ENCODE data around the gene STX8. TPM values are rescaled to one million over a fixed set of nuclear protein-coding genes. Genes with fewer than 3 reads are reported as not detected.
A peak's percentile ranks its signal among the peaks of the same experiment; 100 is the strongest.

Gene STX8
- total RNA-seq, 2 experiments from 2014 or later = 50.8 to 59.9 TPM

DNA sequence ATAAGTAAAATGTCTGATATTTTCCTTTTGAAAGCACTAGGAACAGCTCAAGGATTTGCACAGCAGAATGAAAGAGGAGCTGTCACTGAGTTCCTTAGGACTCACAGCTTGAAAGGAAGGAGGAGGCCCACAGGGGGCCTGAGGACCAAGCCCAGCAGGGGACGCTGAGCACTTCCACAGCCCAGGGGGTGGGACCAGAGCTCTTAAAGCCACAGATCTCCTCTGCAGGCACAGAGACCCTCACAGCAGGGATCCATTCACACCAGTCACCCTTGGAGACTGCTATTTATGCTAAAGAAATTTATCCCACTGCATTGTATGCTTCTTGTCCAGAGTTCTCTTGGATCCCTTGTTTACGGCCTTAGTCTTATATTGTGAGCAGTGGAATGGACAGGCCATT lies 253.3 kb downstream of the STX8 start:
- no peaks in the 10 kb centered on the region for H3K4me1 Mint-ChIP-seq
- no peak overlapping the region for H3K27ac Mint-ChIP-seq
- no peak for DNase-seq
- no peaks in the 10 kb centered on the region for H3K27me3 Mint-ChIP-seq
- H3K36me3 Mint-ChIP-seq = peaks cover 14% of the 10 kb centered on the region
- H3K9me3 Mint-ChIP-seq = peaks cover 10% of the 10 kb centered on the region
- no peak overlapping the region for H3K4me3 Mint-ChIP-seq

GRCh38 chr17:9321890-9322289 lies 253.7 kb downstream of the STX8 start:
- Mint-ChIP-seq H3K4me1 (no peaks in the 10 kb centered on the region), H3K9me3 (peaks cover 10% of the 10 kb centered on the region), H3K27me3 (no peaks in the 10 kb centered on the region), H3K27ac (no peak overlapping the region), H3K4me3 (no peak overlapping the region), H3K36me3 (peaks cover 14% of the 10 kb centered on the region)
- no peak for DNase-seq

GRCh38 chr17:9315360-9315759 lies 260.3 kb downstream of the STX8 start:
- H3K27ac Mint-ChIP-seq = no peak overlapping the region

DNA sequence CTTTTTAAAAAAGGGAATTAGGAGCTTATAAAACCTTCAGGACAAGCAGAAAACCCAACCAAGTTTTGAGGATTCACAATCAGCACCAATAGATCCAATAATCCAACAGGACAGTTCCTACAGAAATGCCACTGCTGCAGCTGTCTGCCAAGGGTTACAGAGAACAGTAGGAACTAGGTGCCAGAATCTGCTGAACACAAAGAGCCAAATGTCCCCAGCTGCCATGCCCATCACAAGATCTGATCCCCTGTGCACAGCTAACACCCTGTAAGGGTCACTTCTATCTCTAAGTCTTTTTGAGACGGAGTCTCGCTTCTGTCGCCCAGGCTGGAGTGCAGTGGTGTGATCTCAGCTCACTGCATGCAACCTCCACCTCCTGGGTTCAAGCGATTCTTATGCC lies 262.3 kb downstream of the STX8 start:
- DNase-seq = no peak
- H3K27ac Mint-ChIP-seq = no peak overlapping the region
- peaks cover 3% of the 10 kb centered on the region for H3K9me3 Mint-ChIP-seq
- no peaks in the 10 kb centered on the region for H3K4me1 Mint-ChIP-seq
- H3K36me3 Mint-ChIP-seq = peaks cover 5% of the 10 kb centered on the region
- H3K27me3 Mint-ChIP-seq = no peaks in the 10 kb centered on the region
- no peak overlapping the region for H3K4me3 Mint-ChIP-seq

More at GRCh38 chr17:9315360-9315759, 260.3 kb downstream of the STX8 start:
- no peaks in the 10 kb centered on the region for H3K27me3 Mint-ChIP-seq
- H3K9me3 Mint-ChIP-seq = peaks cover 10% of the 10 kb centered on the region
- DNase-seq = no peak
- no peaks in the 10 kb centered on the region for H3K4me1 Mint-ChIP-seq
- no peak overlapping the region for H3K4me3 Mint-ChIP-seq
- H3K36me3 Mint-ChIP-seq = peaks cover 15% of the 10 kb centered on the region

GRCh38 chr17:9309216-9309615 lies 266.4 kb downstream of the STX8 start:
- Mint-ChIP-seq H3K27me3 (no peaks in the 10 kb centered on the region), H3K36me3 (no peaks in the 10 kb centered on the region), H3K9me3 (no peaks in the 10 kb centered on the region), H3K27ac (no peak overlapping the region), H3K4me1 (no peaks in the 10 kb centered on the region), H3K4me3 (no peak overlapping the region)
- DNase-seq = no peak

DNA sequence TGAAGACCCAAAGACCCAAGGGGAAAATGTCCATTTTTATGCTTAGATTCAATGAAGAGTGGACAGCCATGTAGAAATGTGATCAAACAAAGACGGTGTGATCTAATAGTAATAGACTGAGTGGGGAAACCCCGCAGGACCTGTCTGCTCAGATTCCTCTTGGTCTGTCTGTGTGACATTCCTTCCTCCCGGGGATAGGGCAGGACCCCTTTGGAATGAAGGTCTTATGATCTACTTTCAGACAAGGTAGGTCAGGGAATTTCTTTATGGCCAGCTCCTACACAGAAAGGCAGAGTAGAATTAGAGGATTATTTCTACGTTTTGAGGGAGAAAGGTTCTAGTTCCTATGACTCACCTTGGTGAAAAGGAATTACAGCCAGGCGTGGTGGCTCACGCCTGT lies 267.6 kb downstream of the STX8 start:
- Mint-ChIP-seq H3K9me3 (no peaks in the 10 kb centered on the region), H3K4me1 (no peaks in the 10 kb centered on the region), H3K4me3 (no peak overlapping the region), H3K27me3 (no peaks in the 10 kb centered on the region), H3K36me3 (no peaks in the 10 kb centered on the region), H3K27ac (no peak overlapping the region)
- no peak for DNase-seq

GRCh38 chr17:9307313-9307998 lies 268.2 kb downstream of the STX8 start:
- no peaks in the 10 kb centered on the region for H3K27me3 Mint-ChIP-seq
- H3K4me3 Mint-ChIP-seq = no peak overlapping the region
- H3K9me3 Mint-ChIP-seq = no peaks in the 10 kb centered on the region
- H3K36me3 Mint-ChIP-seq = no peaks in the 10 kb centered on the region
- no peaks in the 10 kb centered on the region for H3K4me1 Mint-ChIP-seq
- no peak for DNase-seq
- no peak overlapping the region for H3K27ac Mint-ChIP-seq

- H3K27ac Mint-ChIP-seq = no peak overlapping the region
- no peaks in the 10 kb centered on the region for H3K9me3 Mint-ChIP-seq
- no peaks in the 10 kb centered on the region for H3K4me1 Mint-ChIP-seq
- no peaks in the 10 kb centered on the region for H3K27me3 Mint-ChIP-seq
- no peak overlapping the region for H3K4me3 Mint-ChIP-seq
- H3K36me3 Mint-ChIP-seq = no peaks in the 10 kb centered on the region
- DNase-seq = no peak
These were observed 269.5 kb downstream of the STX8 start for GRCh38 chr17:9306086-9306485.

GRCh38 chr17:9299695-9300094 lies 275.9 kb downstream of the STX8 start:
- Mint-ChIP-seq H3K9me3 (peaks cover 2% of the 10 kb centered on the region), H3K27me3 (no peaks in the 10 kb centered on the region), H3K4me3 (no peak overlapping the region), H3K27ac (no peak overlapping the region), H3K4me1 (peaks cover 2% of the 10 kb centered on the region), H3K36me3 (peaks cover 2% of the 10 kb centered on the region)
- DNase-seq = no peak

GRCh38 chr17:9298776-9299295 lies 276.8 kb downstream of the STX8 start:
- Mint-ChIP-seq H3K4me1 (peaks cover 5% of the 10 kb centered on the region), H3K4me3 (no peak overlapping the region), H3K27ac (no peak overlapping the region), H3K27me3 (no peaks in the 10 kb centered on the region), H3K9me3 (peaks cover 2% of the 10 kb centered on the region), H3K36me3 (peaks cover 2% of the 10 kb centered on the region)
- no peak for DNase-seq

DNA sequence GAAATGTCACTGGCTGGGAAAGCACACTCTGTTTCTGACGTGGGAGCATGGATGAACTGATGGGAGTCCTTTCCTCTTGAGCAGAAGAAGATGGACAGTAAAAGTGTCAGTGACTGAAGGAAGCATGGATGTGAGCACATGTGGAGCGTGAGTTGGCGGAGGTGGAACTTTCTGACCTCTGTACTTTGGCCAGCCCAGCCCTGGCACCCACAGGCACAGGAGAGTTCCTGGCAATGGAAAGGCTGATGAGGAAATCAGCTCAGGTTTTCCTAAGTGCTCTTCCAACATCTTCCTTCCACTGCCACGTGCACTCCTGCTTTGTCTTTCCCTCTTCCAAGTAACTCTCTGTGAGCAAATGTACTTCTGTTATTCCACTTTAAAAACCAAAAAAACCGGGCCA lies 277.5 kb downstream of the STX8 start:
- Mint-ChIP-seq H3K27ac (no peak overlapping the region), H3K36me3 (peaks cover 2% of the 10 kb centered on the region), H3K9me3 (peaks cover 2% of the 10 kb centered on the region), H3K4me3 (no peak overlapping the region), H3K27me3 (no peaks in the 10 kb centered on the region), H3K4me1 (peaks cover 5% of the 10 kb centered on the region)
- no peak for DNase-seq

GRCh38 chr17:9294661-9295210 lies 280.9 kb downstream of the STX8 start:
- H3K9me3 Mint-ChIP-seq = no peaks in the 10 kb centered on the region
- H3K27me3 Mint-ChIP-seq = no peaks in the 10 kb centered on the region
- no peak overlapping the region for H3K4me3 Mint-ChIP-seq
- no peak for DNase-seq
- H3K27ac Mint-ChIP-seq = no peak overlapping the region
- H3K36me3 Mint-ChIP-seq = peaks cover 2% of the 10 kb centered on the region
- peaks cover 25% of the 10 kb centered on the region for H3K4me1 Mint-ChIP-seq

- Mint-ChIP-seq H3K27ac (no peak overlapping the region), H3K4me3 (no peak overlapping the region), H3K9me3 (no peaks in the 10 kb centered on the region), H3K36me3 (peaks cover 4% of the 10 kb centered on the region), H3K27me3 (no peaks in the 10 kb centered on the region), H3K4me1 (peaks cover 35% of the 10 kb centered on the region)
- no peak for DNase-seq
These were observed 283.1 kb downstream of the STX8 start for GRCh38 chr17:9292561-9292941.

DNA sequence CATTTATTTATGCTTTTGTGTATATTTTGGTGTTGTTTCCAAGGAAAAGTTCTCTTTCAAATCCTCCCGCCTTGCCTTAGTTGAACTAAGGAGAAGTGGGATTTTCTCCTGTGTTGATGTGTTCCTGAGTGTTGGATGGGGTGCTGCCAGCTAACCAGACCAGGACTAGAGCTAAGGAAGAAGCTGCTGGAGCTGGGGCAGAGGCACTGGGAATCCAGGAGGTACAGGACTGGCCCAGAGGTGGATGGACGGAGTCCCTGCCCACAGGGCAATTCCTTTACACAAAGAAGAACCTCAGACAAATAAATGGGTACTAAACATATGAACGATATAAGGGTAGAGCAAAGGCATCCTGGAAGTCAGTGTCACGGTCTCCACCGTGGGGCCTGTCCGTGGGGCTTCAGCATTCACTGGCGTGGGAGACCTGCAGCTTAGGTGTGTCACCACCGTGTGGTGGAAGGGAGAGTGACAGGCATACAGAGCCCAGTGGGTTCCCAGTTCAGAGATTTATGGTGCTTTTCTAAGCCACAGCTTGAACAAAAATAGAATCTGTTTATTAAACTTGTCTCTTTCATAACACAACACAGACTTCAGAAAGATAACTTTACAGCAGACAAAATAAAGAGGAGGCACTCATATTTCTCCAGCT lies 283.6 kb downstream of the STX8 start:
- Mint-ChIP-seq H3K4me1 (peaks cover 36% of the 10 kb centered on the region), H3K27ac (no peak overlapping the region), H3K9me3 (no peaks in the 10 kb centered on the region), H3K27me3 (no peaks in the 10 kb centered on the region), H3K36me3 (peaks cover 2% of the 10 kb centered on the region), H3K4me3 (no peak overlapping the region)
- DNase-seq = peak; percentile 35

- no peaks in the 10 kb centered on the region for H3K27me3 Mint-ChIP-seq
- H3K4me3 Mint-ChIP-seq = peak overlapping the region; percentile 2
- H3K4me1 Mint-ChIP-seq = peaks cover 43% of the 10 kb centered on the region
- no peak for DNase-seq
- H3K9me3 Mint-ChIP-seq = no peaks in the 10 kb centered on the region
- peaks cover 2% of the 10 kb centered on the region for H3K36me3 Mint-ChIP-seq
- peak overlapping the region; percentile 40 for H3K27ac Mint-ChIP-seq
These were observed 285.4 kb downstream of the STX8 start for GRCh38 chr17:9290226-9290613.

- no peak overlapping the region for H3K27ac Mint-ChIP-seq
- H3K27me3 Mint-ChIP-seq = no peaks in the 10 kb centered on the region
- no peaks in the 10 kb centered on the region for H3K9me3 Mint-ChIP-seq
- peaks cover 2% of the 10 kb centered on the region for H3K36me3 Mint-ChIP-seq
- H3K4me3 Mint-ChIP-seq = no peak overlapping the region
- H3K4me1 Mint-ChIP-seq = peaks cover 36% of the 10 kb centered on the region
- DNase-seq = no peak
These were observed 288.3 kb downstream of the STX8 start for GRCh38 chr17:9287306-9287705.

Measured in activated naive CD8-positive, alpha-beta T cell treated with anti-CD3 and anti-CD28 coated beads for 36 hours (primary cell).